HG02798 (cell line): ENCODE data around the gene CLHC1.
A peak's percentile ranks its signal among the peaks of the same experiment; 100 is the strongest.

Experiments used
- ATAC-seq: cut with Tn5 transposase; IDR thresholded peaks from one replicate; pipeline ENCODE4 v1.9.1; 2021; ENCODE audit warnings: mild to moderate bottlenecking; ENCODE audit not compliant: unreplicated experiment, poor library complexity

The CLHC1 gene

GRCh38 chr2:55173438-55174054, 58.5 kb downstream of the CLHC1 start:
- no peak for ATAC-seq

GRCh38 chr2:55169915-55170314, 62.2 kb downstream of the CLHC1 start:
- ATAC-seq = no peak

GRCh38 chr2:55169359-55169758, 62.7 kb downstream of the CLHC1 start:
- ATAC-seq = no peak

- peak; percentile 62 for ATAC-seq
These were observed 63.6 kb downstream of the CLHC1 start for GRCh38 chr2:55168221-55169154.

- ATAC-seq = no peak
These were observed 66.5 kb downstream of the CLHC1 start for GRCh38 chr2:55165626-55166025.

- no peak for ATAC-seq
These were observed 67.3 kb downstream of the CLHC1 start for GRCh38 chr2:55164534-55165480.

GRCh38 chr2:55163941-55164390, 68.1 kb downstream of the CLHC1 start:
- ATAC-seq = no peak

GRCh38 chr2:55163274-55163721, 68.8 kb downstream of the CLHC1 start:
- no peak for ATAC-seq

- no peak for ATAC-seq
These were observed 69.6 kb downstream of the CLHC1 start for GRCh38 chr2:55162284-55163006.

GRCh38 chr2:55161295-55162210, 70.5 kb downstream of the CLHC1 start:
- ATAC-seq = no peak

- no peak for ATAC-seq
These were observed 71.7 kb downstream of the CLHC1 start for GRCh38 chr2:55160422-55160821.

- ATAC-seq = no peak
These were observed 72.3 kb downstream of the CLHC1 start for GRCh38 chr2:55159752-55160151.

- peak; percentile 74 for ATAC-seq
These were observed 72.9 kb downstream of the CLHC1 start for GRCh38 chr2:55159037-55159651.

GRCh38 chr2:55158111-55158814, 73.8 kb downstream of the CLHC1 start:
- ATAC-seq = no peak

GRCh38 chr2:55157474-55157884, 74.6 kb downstream of the CLHC1 start:
- ATAC-seq = peak; percentile 38

GRCh38 chr2:55156984-55157383, 75.1 kb downstream of the CLHC1 start:
- ATAC-seq = no peak

- no peak for ATAC-seq
These were observed 75.8 kb downstream of the CLHC1 start for GRCh38 chr2:55156326-55156725.
